Caco-2 (cell line): Measurements from ENCODE around the gene TARP.

Experiments
- BruUV-seq: library from RNA; stranded (reverse); fragments of 400-500 nt; replicated peaks from 2 replicates; lab custom pipeline; 2021; lab: Mats Ljungman, UMichigan
- CTCF ChIA-PET: fragments of 300-600 bp; sonication (Branson Sonifier 250); formaldehyde crosslinking; loops from one replicate; lab custom pipeline; 2022; ENCODE audit warnings: antibody characterized with exemption; lab: Charles Lee
- POLR2A ChIA-PET: fragments of 300-600 bp; sonication (Branson Sonifier 250); formaldehyde crosslinking; loops from one replicate; lab custom pipeline; 2022; ENCODE audit warnings: antibody characterized with exemption; lab: Charles Lee
- DNase-seq, 2 experiments: peaks; one replicate each; pipeline versions ENCODE4 v3.0.0 to v3.0.0-alpha.2; 2020 to 2022
- H3K27me3 ChIP-seq: replicated peaks from 2 replicates; pipeline ENCODE4 v1.6.0; 2011; ENCODE audit warnings: low read length; ENCODE audit not compliant: control insufficient read depth, insufficient read depth
- H3K36me3 ChIP-seq: 2 replicates; pipeline ENCODE4 v1.5.1; 2011; ENCODE audit warnings: low read length; ENCODE audit not compliant: control insufficient read depth, insufficient read depth
- H3K4me1 ChIP-seq: fragments of 250-450 bp; sonication (Bioruptor Pico); 2 replicates; pipeline ENCODE4 v1.5.1; 2020; ENCODE audit warnings: mild to moderate bottlenecking
- H3K4me3 ChIP-seq: 2 replicates; pipeline ENCODE4 v1.5.1; 2011; ENCODE audit warnings: low read depth, mild to moderate bottlenecking, control low read depth, low read length
- H3K9me3 ChIP-seq: fragments of 250-450 bp; sonication (Bioruptor Pico); 2 replicates; pipeline ENCODE4 v1.5.1; 2020; ENCODE audit warnings: mild to moderate bottlenecking, moderate library complexity
- H3K27ac Mint-ChIP-seq: one replicate; pipeline ENCODE4 v1.8.0; 2022; ENCODE audit warnings: mixed read lengths; ENCODE audit not compliant: unreplicated experiment
- H3K27me3 Mint-ChIP-seq: one replicate; pipeline ENCODE4 v1.8.0; 2022; ENCODE audit warnings: mixed read lengths; ENCODE audit not compliant: insufficient read depth, unreplicated experiment
- H3K36me3 Mint-ChIP-seq: one replicate; pipeline ENCODE4 v1.8.0; 2022; ENCODE audit warnings: mild to moderate bottlenecking, mixed read lengths; ENCODE audit not compliant: insufficient read depth, unreplicated experiment
- H3K4me1 Mint-ChIP-seq: one replicate; pipeline ENCODE4 v1.8.0; 2022; ENCODE audit warnings: low read depth, mixed read lengths; ENCODE audit not compliant: unreplicated experiment
- H3K4me3 Mint-ChIP-seq: one replicate; pipeline ENCODE4 v1.8.0; 2022; ENCODE audit warnings: mild to moderate bottlenecking, moderate library complexity, mixed read lengths; ENCODE audit not compliant: unreplicated experiment
- H3K9me3 Mint-ChIP-seq: one replicate; pipeline ENCODE4 v1.8.0; 2022; ENCODE audit warnings: mixed read lengths; ENCODE audit not compliant: unreplicated experiment
- CTCF ChIP-seq, 2 experiments: fragments of 200-600 bp in 1 of 2; IDR thresholded peaks; 1 replicate in 1 of 2; 2 replicates in 1 of 2; pipeline versions ENCODE4 v1.5.1 to v1.8.0; 2011 to 2022; ENCODE audit warnings: antibody characterized with exemption in 1 of 2, control low read depth in 1 of 2, inconsistent platforms in 1 of 2, low read depth in 1 of 2, low read length in 1 of 2, mild to moderate bottlenecking in 1 of 2, moderate library complexity in 1 of 2; ENCODE audit not compliant: insufficient read depth in 1 of 2, severe bottlenecking in 1 of 2, unreplicated experiment in 1 of 2
- intact Hi-C: fragments of 100-400 bp; cut with micrococcal nuclease; formaldehyde crosslinking; loops from one replicate; pipeline ENCODE4 v1.10.0; 2022; ENCODE audit not compliant: unreplicated experiment

TARP gene

GRCh38 chr7:38319873-38320272 lies 46.4 kb upstream of the TARP start:
- Mint-ChIP-seq H3K36me3 (peaks cover 4% of the 10 kb centered on the region), H3K27ac (no peak overlapping the region), H3K27me3 (peaks cover 8% of the 10 kb centered on the region), H3K4me1 (peaks cover 11% of the 10 kb centered on the region), H3K9me3 (no peaks in the 10 kb centered on the region), H3K4me3 (no peak overlapping the region)
- 0 out of 2 replicates have a peak, but pooled peaks cover 5% of the 10 kb centered on the region for H3K4me1 ChIP-seq
- no peaks in the 10 kb centered on the region for H3K36me3 ChIP-seq
- no peak overlapping the region for H3K4me3 ChIP-seq
- ChIA-PET POLR2A (no interaction called here), CTCF (interaction anchor here (1.9 kb wide), 1 partner anchor 16 kb away, joined by 8 read pairs; no protein-coding TSS in a partner anchor)
- intact Hi-C loops, result loop anchor here (1.0 kb wide), 1 partner anchor 98 kb away; no protein-coding TSS in a partner anchor
- TF ChIP-seq CTCF (IDR thresholded peaks at IDR 0.05; ENCODE audit: insufficient read depth in 1 of 2, low read depth in 1 of 2, low read length in 1 of 2, severe bottlenecking in 1 of 2, unreplicated experiment in 1 of 2), result no peak
- H3K27me3 ChIP-seq, result no peaks in the 10 kb centered on the region
- no peaks in the 10 kb centered on the region for H3K9me3 ChIP-seq
- no peak for DNase-seq
- BruUV-seq, result no TSS peak

GRCh38 chr7:38318803-38319416 lies 45.5 kb upstream of the TARP start:
- TF ChIP-seq CTCF (IDR thresholded peaks at IDR 0.05; ENCODE audit: insufficient read depth in 1 of 2, low read depth in 1 of 2, low read length in 1 of 2, severe bottlenecking in 1 of 2, unreplicated experiment in 1 of 2), result peak; percentile 57 to 69
- intact Hi-C loops, result loop anchor here (1.0 kb wide), 4 partner anchors 97 to 418 kb away; no protein-coding TSS in a partner anchor
- DNase-seq, result peak; percentile 71
- POLR2A ChIA-PET, result interaction anchor here (0.6 kb wide), 1 partner anchor 141 kb away, joined by 6 read pairs; the partner anchor contains the start of gene STARD3NL
- CTCF ChIA-PET, result interaction anchor here (0.6 to 1.9 kb wide), 4 partner anchors 17 to 210 kb away, joined by 4 to 8 read pairs (median 6); no protein-coding TSS in a partner anchor
- peaks cover 8% of the 10 kb centered on the region for H3K27me3 Mint-ChIP-seq
- peak overlapping the region; percentile 21 for H3K4me3 Mint-ChIP-seq
- no peaks in the 10 kb centered on the region for H3K9me3 Mint-ChIP-seq
- H3K4me1 Mint-ChIP-seq, result peaks cover 11% of the 10 kb centered on the region
- Histone ChIP-seq H3K4me3 (no peak overlapping the region), H3K27me3 (no peaks in the 10 kb centered on the region), H3K9me3 (no peaks in the 10 kb centered on the region), H3K4me1 (0 out of 2 replicates have a peak, but pooled peaks cover 5% of the 10 kb centered on the region), H3K36me3 (no peaks in the 10 kb centered on the region)
- H3K27ac Mint-ChIP-seq, result no peak overlapping the region
- BruUV-seq, result no TSS peak
- H3K36me3 Mint-ChIP-seq, result peaks cover 4% of the 10 kb centered on the region

GRCh38 chr7:38318241-38318640 lies 44.8 kb upstream of the TARP start:
- H3K4me1 Mint-ChIP-seq, result peaks cover 11% of the 10 kb centered on the region
- H3K9me3 ChIP-seq, result no peaks in the 10 kb centered on the region
- no peak for DNase-seq
- 0 out of 2 replicates have a peak, but pooled peaks cover 5% of the 10 kb centered on the region for H3K4me1 ChIP-seq
- ChIA-PET POLR2A (interaction anchor here (0.6 kb wide), 1 partner anchor 140 kb away, joined by 6 read pairs; the partner anchor contains the start of gene STARD3NL), CTCF (interaction anchor here (1.0 to 1.9 kb wide), 3 partner anchors 17 to 209 kb away, joined by 6 to 8 read pairs (median 6); no protein-coding TSS in a partner anchor)
- peaks cover 3% of the 10 kb centered on the region for H3K27me3 Mint-ChIP-seq
- no peak overlapping the region for H3K27ac Mint-ChIP-seq
- H3K4me3 Mint-ChIP-seq, result peak overlapping the region; percentile 21
- intact Hi-C loops, result loop anchor here (1.0 kb wide), 3 partner anchors 103 to 417 kb away; no protein-coding TSS in a partner anchor
- no peak for TF ChIP-seq CTCF (IDR thresholded peaks at IDR 0.05; ENCODE audit: insufficient read depth in 1 of 2, low read depth in 1 of 2, low read length in 1 of 2, severe bottlenecking in 1 of 2, unreplicated experiment in 1 of 2)
- no peaks in the 10 kb centered on the region for H3K36me3 ChIP-seq
- H3K36me3 Mint-ChIP-seq, result peaks cover 4% of the 10 kb centered on the region
- BruUV-seq, result no TSS peak
- no peaks in the 10 kb centered on the region for H3K9me3 Mint-ChIP-seq
- no peaks in the 10 kb centered on the region for H3K27me3 ChIP-seq
- no peak overlapping the region for H3K4me3 ChIP-seq
